NCI-H128 (cell line): ENCODE data around the gene STPG2.

ENCODE experiments used
- DNase-seq: peaks from one replicate; lab custom pipeline; 2025; ENCODE audit not compliant: unreplicated experiment; lab: John Stamatoyannopoulos, UW

STPG2 gene

GRCh38 chr4:97525236-97525635 is 618.0 kb downstream of the STPG2 start:
- DNase-seq, result no peak

GRCh38 chr4:97517939-97518338 is 625.3 kb downstream of the STPG2 start:
- no peak for DNase-seq

GRCh38 chr4:97513917-97514316 is 629.4 kb downstream of the STPG2 start:
- DNase-seq, result no peak
